Measurements from ENCODE around the gene CAMTA1.

- TF ChIP-seq CTCF (IDR thresholded peaks at IDR 0.05; ENCODE audit: insufficient read depth, low read length, poor library complexity, severe bottlenecking) (no peak), EZH2phosphoT487 (conservative IDR thresholded peaks at IDR 0.05; ENCODE audit: low read length) (no peak)
Measured at GRCh38 chr1:7087888-7088287, 302.6 kb downstream of the CAMTA1 start.

Measured in SU-DHL-6 (cell line).